ENCODE measurements around the gene SECISBP2L.
A peak's percentile ranks its signal among the peaks of the same experiment; 100 is the strongest.
"Not testable (repeated sequence)": the region's sequence is repeated elsewhere in the genome, so short reads cannot be mapped to it uniquely, and the experiment has no call there.

The SECISBP2L gene

DNA sequence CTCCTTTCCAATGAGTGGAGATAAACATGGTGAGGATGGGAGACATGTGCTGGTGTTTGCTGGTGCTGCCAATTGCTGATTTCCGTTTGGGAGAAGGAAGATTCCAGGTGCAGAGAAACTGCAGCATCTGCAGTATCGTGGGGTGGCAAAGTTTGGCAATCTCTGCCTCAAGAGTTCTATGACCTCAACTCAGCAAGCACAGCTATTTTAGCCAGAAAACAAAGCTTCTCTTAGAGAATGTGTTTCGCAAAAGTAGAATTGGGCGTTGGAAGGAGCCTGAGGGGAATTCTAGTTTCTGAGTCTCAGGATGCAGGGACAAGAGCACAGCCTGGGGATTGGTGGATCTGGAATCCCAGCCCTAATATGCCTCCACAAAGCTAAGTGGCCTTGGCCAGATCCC is 64.3 kb downstream of the SECISBP2L start:
- no peak for ATAC-seq (replicated peaks)

DNA sequence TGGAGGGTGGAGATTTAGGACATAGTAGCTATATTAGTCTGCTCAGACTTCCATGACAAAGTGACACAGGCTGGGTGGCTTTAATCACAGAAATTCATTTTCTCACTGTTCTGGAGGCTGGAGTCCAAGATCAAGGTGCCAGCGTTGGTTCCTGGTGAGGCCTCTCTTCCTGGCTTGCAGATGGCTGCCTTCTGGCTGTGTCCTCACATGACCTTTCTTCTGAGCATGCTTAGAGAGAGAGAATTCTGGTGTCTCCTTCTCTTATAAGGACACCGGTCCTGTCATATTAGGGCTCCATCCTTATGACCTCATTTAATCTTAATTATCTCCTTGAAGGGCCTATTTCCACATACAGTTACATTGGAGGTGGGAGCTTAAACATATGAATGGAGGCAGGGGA is 67.6 kb downstream of the SECISBP2L start:
- Mint-ChIP-seq H3K4me1 (ENCODE audit: low read depth in 2 of 2) (peaks cover 2 to 3% of the 10 kb centered on the region in 2 donors), H3K36me3 (ENCODE audit: insufficient read depth) (no peaks in the 10 kb centered on the region), H3K4me3 (no peak overlapping the region), H3K9me3 (no peaks in the 10 kb centered on the region), H3K27me3 (peaks cover 28 to 61% of the 10 kb centered on the region in 2 donors), H3K27ac (no peak overlapping the region)
- ATAC-seq (replicated peaks): no peak
- no peak for DNase-seq

More for the DNA sequence above, 64.3 kb downstream of the SECISBP2L start:
- Mint-ChIP-seq H3K9me3 (no peaks in the 10 kb centered on the region), H3K36me3 (ENCODE audit: insufficient read depth) (no peaks in the 10 kb centered on the region), H3K27me3 (peaks cover 30 to 53% of the 10 kb centered on the region in 2 donors), H3K4me1 (ENCODE audit: low read depth in 2 of 2) (no peaks in the 10 kb centered on the region), H3K27ac (no peak overlapping the region), H3K4me3 (no peak overlapping the region)
- no peak for DNase-seq

DNA sequence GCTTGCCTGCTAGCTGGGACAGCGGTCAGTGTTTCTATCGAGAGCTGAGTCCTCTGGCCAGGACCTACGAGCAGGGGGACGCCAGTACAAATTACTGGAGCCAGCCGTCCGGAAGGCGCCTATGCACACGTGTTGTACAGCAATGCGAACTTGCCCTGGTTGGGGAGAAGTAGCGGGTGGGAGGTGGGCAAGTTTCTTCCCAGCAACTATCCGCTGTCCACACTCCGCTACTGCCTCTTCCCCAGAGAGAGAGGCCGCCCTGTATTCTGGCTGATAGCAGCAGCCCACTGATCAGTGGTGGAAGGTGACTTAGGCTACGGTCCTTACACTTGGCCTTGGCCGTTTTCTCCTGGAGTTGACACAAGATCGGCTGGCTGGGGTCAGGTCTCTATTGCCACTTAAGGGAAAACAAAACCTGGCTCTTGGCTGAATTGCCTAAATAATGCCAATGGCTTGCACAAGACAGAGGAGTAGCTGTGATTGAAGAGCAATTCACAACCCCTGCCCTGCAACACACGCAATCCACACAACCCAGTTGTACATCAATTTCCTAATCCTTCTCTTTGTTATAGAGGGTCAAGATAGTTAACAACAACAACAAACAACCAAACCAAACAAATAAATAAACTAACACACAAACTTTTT is 69.7 kb downstream of the SECISBP2L start:
- Mint-ChIP-seq H3K4me1 (ENCODE audit: low read depth in 2 of 2) (peaks cover 2 to 3% of the 10 kb centered on the region in 2 donors), H3K4me3 (peak overlapping the region; percentile 44 to 63), H3K9me3 (no peaks in the 10 kb centered on the region), H3K27me3 (peaks cover 28 to 62% of the 10 kb centered on the region in 2 donors), H3K27ac (no peak overlapping the region), H3K36me3 (ENCODE audit: insufficient read depth) (no peaks in the 10 kb centered on the region)
- DNase-seq (no peak), ATAC-seq (replicated peaks) (no peak)

DNA sequence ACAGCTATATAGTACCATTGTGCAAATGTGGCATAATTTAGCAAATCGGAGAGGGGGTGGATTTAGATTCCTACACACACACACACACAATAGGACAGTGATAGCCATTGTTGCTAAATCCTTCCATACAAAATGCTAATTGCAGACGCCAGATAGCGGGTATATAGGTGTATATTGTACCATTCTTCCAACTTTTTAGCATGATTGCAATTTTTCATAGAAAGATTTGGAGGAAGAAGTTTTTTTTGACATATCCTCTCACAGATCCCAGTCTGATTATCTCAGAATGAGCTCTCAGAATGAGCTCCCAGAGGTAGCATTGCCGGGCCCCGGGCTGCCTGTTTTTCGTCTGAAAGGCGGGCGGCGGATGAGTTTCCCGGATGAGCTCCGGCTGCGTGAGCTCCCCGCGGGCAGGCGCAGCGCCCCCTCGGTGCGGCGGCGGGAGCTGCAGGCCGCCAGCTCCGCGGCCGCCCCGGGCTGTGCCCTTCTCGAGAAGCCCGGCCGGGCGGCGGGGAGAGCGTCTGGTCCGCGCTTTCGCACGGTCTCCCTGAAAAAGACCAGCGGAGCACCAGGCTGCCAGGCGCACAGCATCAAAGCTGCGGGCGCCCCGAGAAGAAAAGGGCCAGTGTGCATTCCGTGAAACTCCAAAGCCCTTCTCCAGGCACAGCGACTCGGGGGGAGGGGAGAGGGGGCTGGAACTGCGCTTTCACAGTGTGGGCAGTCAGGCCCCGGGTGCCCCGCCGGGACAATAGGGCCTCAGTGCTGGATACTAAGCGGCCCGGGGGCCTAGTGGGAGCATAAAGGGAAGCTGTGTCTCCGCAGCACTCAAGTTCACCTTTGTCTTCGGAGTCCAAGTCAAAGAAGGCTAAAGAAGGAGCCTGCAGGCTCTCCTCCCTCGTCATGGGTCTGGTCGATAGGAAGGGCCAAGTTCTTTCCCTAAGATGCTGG is 70.5 kb downstream of the SECISBP2L start:
- DNase-seq (peak; percentile 60 to 75 (median 67)), ATAC-seq (replicated peaks) (peak; percentile 100)
- Mint-ChIP-seq H3K4me1 (ENCODE audit: low read depth in 2 of 2) (peaks cover 2 to 3% of the 10 kb centered on the region in 2 donors), H3K27ac (no peak overlapping the region), H3K4me3 (peak overlapping the region; percentile 44 to 63), H3K27me3 (peaks cover 19 to 62% of the 10 kb centered on the region in 2 donors), H3K9me3 (no peaks in the 10 kb centered on the region), H3K36me3 (ENCODE audit: insufficient read depth) (no peaks in the 10 kb centered on the region)

GRCh38 chr15:48974882-48975281 is 71.4 kb downstream of the SECISBP2L start:
- H3K4me3 Mint-ChIP-seq: no peak overlapping the region
- no peak overlapping the region for H3K27ac Mint-ChIP-seq
- DNase-seq: no peak
- H3K36me3 Mint-ChIP-seq (ENCODE audit: insufficient read depth): no peaks in the 10 kb centered on the region
- H3K27me3 Mint-ChIP-seq: peaks cover 12 to 62% of the 10 kb centered on the region in 2 donors
- H3K4me1 Mint-ChIP-seq (ENCODE audit: low read depth in 2 of 2): peaks cover 2 to 3% of the 10 kb centered on the region in 2 donors
- H3K9me3 Mint-ChIP-seq: no peaks in the 10 kb centered on the region
- no peak for ATAC-seq (replicated peaks)

DNA sequence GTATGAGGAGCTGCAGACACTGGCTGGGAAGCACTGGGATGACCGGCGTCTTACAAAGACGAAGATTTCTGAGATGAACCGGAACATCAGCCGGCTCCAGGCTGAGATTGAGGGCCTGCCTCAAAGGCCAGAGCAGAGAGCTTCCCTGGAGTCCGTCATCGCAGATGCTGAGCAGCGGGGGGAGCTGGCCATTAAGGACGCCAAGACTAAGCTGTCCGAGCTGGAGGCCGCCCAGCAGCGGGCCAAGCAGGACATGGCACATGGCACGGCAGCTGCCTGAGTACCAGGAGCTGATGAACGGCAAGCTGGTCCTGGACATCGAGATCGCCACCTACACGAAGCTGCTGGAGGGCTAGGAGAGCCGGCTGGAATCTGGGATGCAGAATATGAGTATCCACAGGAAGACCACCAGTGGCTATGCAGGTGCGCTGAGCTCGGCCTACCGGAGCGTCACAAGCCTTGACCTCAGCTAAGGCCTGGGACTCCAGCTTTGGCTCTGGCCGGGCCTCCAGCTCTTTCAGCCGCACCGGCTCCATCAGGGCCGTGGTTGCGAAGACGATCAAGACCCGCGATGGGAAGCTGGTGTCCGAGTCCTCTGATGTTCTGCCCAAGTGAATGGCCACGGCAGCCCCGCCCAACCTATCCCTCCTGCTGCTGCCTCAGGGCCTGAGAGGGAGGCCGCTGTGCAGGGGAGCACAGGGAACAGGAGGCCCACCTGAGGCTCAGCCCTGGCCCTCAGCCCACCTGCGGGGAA is 73.3 kb downstream of the SECISBP2L start:
- Mint-ChIP-seq H3K27ac (no peak overlapping the region), H3K9me3 (no peaks in the 10 kb centered on the region), H3K27me3 (peaks cover 11 to 46% of the 10 kb centered on the region in 2 donors), H3K4me1 (ENCODE audit: low read depth in 2 of 2) (peaks cover 2 to 3% of the 10 kb centered on the region in 2 donors), H3K36me3 (ENCODE audit: insufficient read depth) (no peaks in the 10 kb centered on the region), H3K4me3 (no peak overlapping the region)
- DNase-seq: no peak
- no peak for ATAC-seq (replicated peaks)

GRCh38 chr15:48970926-48971325 is 75.3 kb downstream of the SECISBP2L start:
- not testable (repeated sequence) for H3K4me3 Mint-ChIP-seq; DNase-seq; H3K9me3 Mint-ChIP-seq; H3K36me3 Mint-ChIP-seq (ENCODE audit: insufficient read depth); H3K27ac Mint-ChIP-seq; ATAC-seq (replicated peaks)
- Mint-ChIP-seq H3K27me3 (peaks cover 11 to 30% of the 10 kb centered on the region in 2 donors), H3K4me1 (ENCODE audit: low read depth in 2 of 2) (peaks cover 9 to 14% of the 10 kb centered on the region in 2 donors)

- H3K27me3 Mint-ChIP-seq: peaks cover 25 to 48% of the 10 kb centered on the region in 2 donors
- DNase-seq: no peak
- no peak overlapping the region for H3K4me3 Mint-ChIP-seq
- H3K36me3 Mint-ChIP-seq (ENCODE audit: insufficient read depth): no peaks in the 10 kb centered on the region
- no peak overlapping the region for H3K27ac Mint-ChIP-seq
- H3K4me1 Mint-ChIP-seq (ENCODE audit: low read depth in 2 of 2): peaks cover 26% of the 10 kb centered on the region in 2 donors
- no peak for ATAC-seq (replicated peaks)
- H3K9me3 Mint-ChIP-seq: no peaks in the 10 kb centered on the region
Observed at GRCh38 chr15:48968066-48968465, 78.2 kb downstream of the SECISBP2L start.

- no peaks in the 10 kb centered on the region for H3K36me3 Mint-ChIP-seq (ENCODE audit: insufficient read depth)
- H3K27ac Mint-ChIP-seq: peak overlapping the region; percentile 2 to 10
- no peak for DNase-seq
- H3K27me3 Mint-ChIP-seq: peaks cover 21 to 43% of the 10 kb centered on the region in 2 donors
- H3K4me3 Mint-ChIP-seq: peak overlapping the region in 1 of 2 donors; percentile 1
- no peak for ATAC-seq (replicated peaks)
- H3K9me3 Mint-ChIP-seq: no peaks in the 10 kb centered on the region
- H3K4me1 Mint-ChIP-seq (ENCODE audit: low read depth in 2 of 2): peaks cover 26 to 27% of the 10 kb centered on the region in 2 donors
Observed at GRCh38 chr15:48967336-48967735, 78.9 kb downstream of the SECISBP2L start.

GRCh38 chr15:48966595-48967301 is 79.5 kb downstream of the SECISBP2L start:
- H3K4me3 Mint-ChIP-seq: peak overlapping the region; percentile 1 to 21
- H3K9me3 Mint-ChIP-seq: no peaks in the 10 kb centered on the region
- peaks cover 26 to 27% of the 10 kb centered on the region in 2 donors for H3K4me1 Mint-ChIP-seq (ENCODE audit: low read depth in 2 of 2)
- H3K27ac Mint-ChIP-seq: peak overlapping the region; percentile 2 to 10
- H3K27me3 Mint-ChIP-seq: peaks cover 18 to 37% of the 10 kb centered on the region in 2 donors
- DNase-seq (peak; percentile 15 to 25 (median 17)), ATAC-seq (replicated peaks) (peak; percentile 90)
- no peaks in the 10 kb centered on the region for H3K36me3 Mint-ChIP-seq (ENCODE audit: insufficient read depth)

DNA sequence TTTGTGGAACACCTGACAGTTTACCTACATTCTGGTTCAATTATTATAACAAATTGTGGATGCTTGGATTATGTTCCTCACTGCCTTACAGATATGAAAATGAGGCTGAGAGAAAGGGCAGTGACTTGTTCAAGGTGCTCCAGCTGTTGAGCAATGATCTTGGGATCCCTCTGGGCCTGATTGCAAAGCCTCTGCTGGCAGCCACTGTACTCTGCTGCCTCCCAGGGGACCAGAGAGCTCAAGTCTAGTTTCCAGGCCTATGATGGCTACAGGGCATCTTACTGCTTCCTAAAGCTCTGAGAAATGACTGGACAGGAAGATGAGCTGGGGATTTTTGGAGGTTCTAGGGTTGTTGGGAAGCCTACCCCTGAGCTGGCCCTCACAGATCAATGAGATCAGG is 80.3 kb downstream of the SECISBP2L start:
- Mint-ChIP-seq H3K27me3 (peaks cover 18 to 29% of the 10 kb centered on the region in 2 donors), H3K27ac (no peak overlapping the region), H3K4me3 (no peak overlapping the region), H3K36me3 (ENCODE audit: insufficient read depth) (no peaks in the 10 kb centered on the region), H3K9me3 (no peaks in the 10 kb centered on the region), H3K4me1 (ENCODE audit: low read depth in 2 of 2) (peaks cover 26 to 27% of the 10 kb centered on the region in 2 donors)
- ATAC-seq (replicated peaks) (no peak), DNase-seq (no peak)

- Mint-ChIP-seq H3K27ac (no peak overlapping the region), H3K4me1 (ENCODE audit: low read depth in 2 of 2) (peaks cover 26 to 27% of the 10 kb centered on the region in 2 donors), H3K4me3 (peak overlapping the region; percentile 80 to 83), H3K9me3 (no peaks in the 10 kb centered on the region), H3K36me3 (ENCODE audit: insufficient read depth) (no peaks in the 10 kb centered on the region), H3K27me3 (peaks cover 18 to 23% of the 10 kb centered on the region in 2 donors)
- ATAC-seq (replicated peaks) (no peak), DNase-seq (no peak)
Observed at GRCh38 chr15:48964898-48965297, 81.3 kb downstream of the SECISBP2L start.

Data from effector memory CD8-positive, alpha-beta T cell (primary cell).